Measurements from ENCODE around the gene FAM168B. TPM values are rescaled to one million over a fixed set of nuclear protein-coding genes. Genes with fewer than 3 reads are reported as not detected.
"Not testable (repeated sequence)": the region's sequence is repeated elsewhere in the genome, so short reads cannot be mapped to it uniquely, and the experiment has no call there.

Gene FAM168B
- total and polyA plus RNA-seq, 2 of the 13 experiments (the other 11 are each of a cell fraction or from before 2014, with no cell fraction given), result 64.5 to 113 TPM

DNA sequence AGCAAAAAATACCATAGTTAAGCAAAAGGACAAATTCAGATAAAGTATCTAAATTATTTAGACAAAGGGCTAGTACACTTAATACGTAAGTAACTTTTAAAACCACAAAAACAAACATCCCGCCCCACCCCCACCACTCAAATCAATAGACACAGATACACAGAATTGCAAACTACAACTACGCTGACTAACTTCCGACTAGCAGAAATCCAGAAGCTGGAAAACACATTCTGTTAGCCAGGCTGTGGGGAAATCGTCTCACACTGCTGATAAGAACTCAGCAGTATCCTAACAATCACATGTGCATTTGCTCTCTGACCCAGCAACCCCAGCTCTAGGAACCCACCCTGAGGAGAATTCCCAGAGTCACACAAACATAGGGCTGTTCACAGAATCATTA lies 16.6 kb downstream of the FAM168B start (continued):
- TF ChIP-seq MED1 (CRISPR knock-in tag; IDR thresholded peaks at IDR 0.05), result 0 out of 2 replicates have a peak, but pooled peaks have one; percentile 32
- 0 out of 2 replicates have a peak, but pooled peaks have one; percentile 3 for TF ChIP-seq NCOA2 (CRISPR knock-in tag; IDR thresholded peaks at IDR 0.05)
- TF ChIP-seq, protein P1, sequence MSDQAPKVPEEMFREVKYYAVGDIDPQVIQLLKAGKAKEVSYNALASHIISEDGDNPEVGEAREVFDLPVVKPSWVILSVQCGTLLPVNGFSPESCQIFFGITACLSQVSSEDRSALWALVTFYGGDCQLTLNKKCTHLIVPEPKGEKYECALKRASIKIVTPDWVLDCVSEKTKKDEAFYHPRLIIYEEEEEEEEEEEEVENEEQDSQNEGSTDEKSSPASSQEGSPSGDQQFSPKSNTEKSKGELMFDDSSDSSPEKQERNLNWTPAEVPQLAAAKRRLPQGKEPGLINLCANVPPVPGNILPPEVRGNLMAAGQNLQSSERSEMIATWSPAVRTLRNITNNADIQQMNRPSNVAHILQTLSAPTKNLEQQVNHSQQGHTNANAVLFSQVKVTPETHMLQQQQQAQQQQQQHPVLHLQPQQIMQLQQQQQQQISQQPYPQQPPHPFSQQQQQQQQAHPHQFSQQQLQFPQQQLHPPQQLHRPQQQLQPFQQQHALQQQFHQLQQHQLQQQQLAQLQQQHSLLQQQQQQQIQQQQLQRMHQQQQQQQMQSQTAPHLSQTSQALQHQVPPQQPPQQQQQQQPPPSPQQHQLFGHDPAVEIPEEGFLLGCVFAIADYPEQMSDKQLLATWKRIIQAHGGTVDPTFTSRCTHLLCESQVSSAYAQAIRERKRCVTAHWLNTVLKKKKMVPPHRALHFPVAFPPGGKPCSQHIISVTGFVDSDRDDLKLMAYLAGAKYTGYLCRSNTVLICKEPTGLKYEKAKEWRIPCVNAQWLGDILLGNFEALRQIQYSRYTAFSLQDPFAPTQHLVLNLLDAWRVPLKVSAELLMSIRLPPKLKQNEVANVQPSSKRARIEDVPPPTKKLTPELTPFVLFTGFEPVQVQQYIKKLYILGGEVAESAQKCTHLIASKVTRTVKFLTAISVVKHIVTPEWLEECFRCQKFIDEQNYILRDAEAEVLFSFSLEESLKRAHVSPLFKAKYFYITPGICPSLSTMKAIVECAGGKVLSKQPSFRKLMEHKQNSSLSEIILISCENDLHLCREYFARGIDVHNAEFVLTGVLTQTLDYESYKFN (CRISPR knock-in tag; conservative IDR thresholded peaks at IDR 0.05), result peak; percentile 67

DNA sequence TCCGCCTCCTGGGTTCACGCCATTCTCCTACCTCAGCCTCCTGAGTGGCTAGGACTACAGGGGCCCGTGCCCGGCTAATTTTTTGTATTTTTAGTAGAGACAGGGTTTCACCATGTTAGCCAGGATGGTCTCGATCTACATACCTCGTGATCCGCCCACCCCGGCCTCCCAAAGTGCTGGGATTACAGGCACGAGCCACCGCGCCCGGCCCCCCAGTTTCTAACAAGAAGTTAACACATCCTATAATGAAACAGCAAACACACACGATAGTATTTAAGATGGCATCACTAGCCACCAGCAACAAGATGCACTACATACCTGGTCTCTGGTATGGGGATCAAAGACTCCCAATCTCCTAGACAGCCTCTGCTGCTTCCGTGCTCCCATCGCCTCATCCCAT lies 17.7 kb downstream of the FAM168B start:
- WGBS (ENCODE audit: low lambda C conversion rate), result 96% methylated on average over 15 of the region's 15 CpGs
- POLR2A ChIA-PET; in situ Hi-C loops (cut with HindIII; ENCODE audit: extremely low pct_ligation_motif_present, low pct_unique_long_range_greater_than_20kb); CTCF ChIA-PET (ENCODE audit: low intra/inter-chr PET ratio, low total read pairs); DNase-seq (ENCODE audit: low spot score); intact Hi-C loops (cut with micrococcal nuclease; ENCODE audit: unreplicated experiment); BruUV-seq (replicated peaks); H3K27ac ChIP-seq (ENCODE audit: extremely low read length, insufficient read depth, low read length); H2AFZ ChIP-seq (ENCODE audit: low read length); FAIRE-seq; H3K9ac ChIP-seq (ENCODE audit: insufficient read depth, low read depth, low read length); ATAC-seq; H3K4me2 ChIP-seq (ENCODE audit: low read depth, low read length); H3K9me3 ChIP-seq (ENCODE audit: low read length); H3K4me3 ChIP-seq (replicated peaks in 1 of 3; ENCODE audit: insufficient read depth in 1 of 3, low read depth in 2 of 3, low read length in 3 of 3); H3K27me3 ChIP-seq (ENCODE audit: control insufficient read depth in 1 of 2, insufficient read depth in 2 of 2, low read length in 2 of 2): not testable (repeated sequence)
- peaks cover 30% of the 10 kb centered on the region for H3K4me1 ChIP-seq (ENCODE audit: insufficient read depth, low read length)
- H4K20me1 ChIP-seq (ENCODE audit: insufficient read depth, low read length), result peaks cover 30% of the 10 kb centered on the region
- peaks cover 40 to 81% of the 10 kb centered on the region in 2 experiments for H3K36me3 ChIP-seq (replicated peaks in 1 of 2; ENCODE audit: control insufficient read depth in 1 of 2, insufficient read depth in 2 of 2, low read length in 2 of 2)
- peaks cover 66% of the 10 kb centered on the region for H3K79me2 ChIP-seq (ENCODE audit: insufficient read depth, low read length)

Measured in HepG2 (cell line).